ENCODE results near the gene ZNF662. TPM values are rescaled to one million over a fixed set of nuclear protein-coding genes. Genes with fewer than 3 reads are reported as not detected.

The ZNF662 gene
- total and polyA plus RNA-seq, 2 donors (not counting 1 experiment from before 2014, with no cell fraction given) = 1.2 to 5.6 TPM

DNA sequence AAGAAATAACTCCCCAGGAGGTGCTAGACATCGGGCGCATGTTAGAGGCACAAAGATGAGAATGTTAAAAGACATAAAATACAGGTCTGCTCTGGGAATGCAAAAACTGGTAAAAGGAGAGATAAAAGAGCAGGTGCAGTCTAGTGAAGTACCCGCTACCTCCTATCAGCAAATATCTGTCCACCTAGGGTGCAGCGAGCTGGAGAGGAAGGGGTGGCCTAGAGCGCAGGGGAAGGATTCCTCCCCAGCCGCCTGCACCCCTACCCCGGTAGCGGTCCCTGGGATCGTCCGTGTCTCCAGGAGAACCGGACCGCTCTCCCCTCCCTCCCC, 237 bp upstream of the ZNF662 start:
- Histone ChIP-seq H3K79me2 (ENCODE audit: control insufficient read depth, insufficient read depth, low read length) (no peaks in the 10 kb centered on the region), H3K36me3 (ENCODE audit: control insufficient read depth, insufficient read depth, low read length) (no peaks in the 10 kb centered on the region), H3K4me3 (replicated peaks in 1 of 4; ENCODE audit: control extremely low read depth in 1 of 4, insufficient read depth in 1 of 4, low read depth in 3 of 4, low read length in 4 of 4) (peak overlapping the region in 3 of 4 experiments; percentile 6 to 62 (median 55)), H2AFZ (ENCODE audit: low read length) (no peak overlapping the region), H3K27me3 (ENCODE audit: control insufficient read depth, insufficient read depth, low read length) (peaks cover 17% of the 10 kb centered on the region), H3K9me3 (ENCODE audit: control insufficient read depth, insufficient read depth, low read depth, low read length) (no peaks in the 10 kb centered on the region), H3K27ac (ENCODE audit: insufficient read depth, low read length) (no peak overlapping the region), H3K4me1 (ENCODE audit: control insufficient read depth, extremely low read depth, insufficient read depth, low read length) (no peaks in the 10 kb centered on the region), H3K9ac (ENCODE audit: insufficient read depth, low read length) (no peak overlapping the region), H3K4me2 (ENCODE audit: extremely low read depth, insufficient read depth, low read length) (no peak overlapping the region), H4K20me1 (ENCODE audit: control insufficient read depth, extremely low read depth, insufficient read depth, low read length) (no peaks in the 10 kb centered on the region)
- TF ChIP-seq, protein P1, sequence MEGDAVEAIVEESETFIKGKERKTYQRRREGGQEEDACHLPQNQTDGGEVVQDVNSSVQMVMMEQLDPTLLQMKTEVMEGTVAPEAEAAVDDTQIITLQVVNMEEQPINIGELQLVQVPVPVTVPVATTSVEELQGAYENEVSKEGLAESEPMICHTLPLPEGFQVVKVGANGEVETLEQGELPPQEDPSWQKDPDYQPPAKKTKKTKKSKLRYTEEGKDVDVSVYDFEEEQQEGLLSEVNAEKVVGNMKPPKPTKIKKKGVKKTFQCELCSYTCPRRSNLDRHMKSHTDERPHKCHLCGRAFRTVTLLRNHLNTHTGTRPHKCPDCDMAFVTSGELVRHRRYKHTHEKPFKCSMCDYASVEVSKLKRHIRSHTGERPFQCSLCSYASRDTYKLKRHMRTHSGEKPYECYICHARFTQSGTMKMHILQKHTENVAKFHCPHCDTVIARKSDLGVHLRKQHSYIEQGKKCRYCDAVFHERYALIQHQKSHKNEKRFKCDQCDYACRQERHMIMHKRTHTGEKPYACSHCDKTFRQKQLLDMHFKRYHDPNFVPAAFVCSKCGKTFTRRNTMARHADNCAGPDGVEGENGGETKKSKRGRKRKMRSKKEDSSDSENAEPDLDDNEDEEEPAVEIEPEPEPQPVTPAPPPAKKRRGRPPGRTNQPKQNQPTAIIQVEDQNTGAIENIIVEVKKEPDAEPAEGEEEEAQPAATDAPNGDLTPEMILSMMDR (conservative IDR thresholded peaks at IDR 0.05 in 1 of 2, IDR thresholded peaks at IDR 0.05 in 1 of 2; ENCODE audit: low read depth in 1 of 2, low read length in 2 of 2) = no peak
- TF ChIP-seq EZH2 (IDR thresholded peaks at IDR 0.05; ENCODE audit: low read length, missing control alignments) = no peak
- DNase-seq (ENCODE audit: low read depth in 2 of 2) = peak in 1 of 2 donors; percentile 4

DNA sequence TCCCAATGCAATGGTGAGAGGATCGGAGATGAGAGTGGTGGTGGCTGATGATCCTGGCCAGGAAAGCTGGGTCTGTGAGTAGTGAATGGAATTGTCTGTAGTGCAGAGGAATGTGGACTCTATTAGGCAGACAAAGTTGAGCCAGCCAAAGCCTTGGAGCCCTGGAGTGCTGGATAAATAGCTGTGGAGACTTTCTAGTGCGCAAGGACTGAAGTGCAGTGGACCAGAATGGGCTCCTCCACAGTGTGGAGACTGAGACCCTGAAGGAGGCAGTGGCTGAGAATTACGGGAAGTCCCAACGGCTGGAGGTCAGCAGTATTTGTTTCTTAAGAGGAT, 874 bp downstream of the ZNF662 start:
- no peak for TF ChIP-seq EZH2 (IDR thresholded peaks at IDR 0.05; ENCODE audit: low read length, missing control alignments)
- TF ChIP-seq, protein P1 (conservative IDR thresholded peaks at IDR 0.05 in 1 of 2, IDR thresholded peaks at IDR 0.05 in 1 of 2; ENCODE audit: low read depth in 1 of 2, low read length in 2 of 2) = no peak
- peak overlapping the region; percentile 21 for H2AFZ ChIP-seq (ENCODE audit: low read length)
- H3K9ac ChIP-seq (ENCODE audit: insufficient read depth, low read length) = no peak overlapping the region
- H4K20me1 ChIP-seq (ENCODE audit: control insufficient read depth, extremely low read depth, insufficient read depth, low read length) = no peaks in the 10 kb centered on the region
- H3K4me1 ChIP-seq (ENCODE audit: control insufficient read depth, extremely low read depth, insufficient read depth, low read length) = no peaks in the 10 kb centered on the region
- H3K4me2 ChIP-seq (ENCODE audit: extremely low read depth, insufficient read depth, low read length) = peak overlapping the region; percentile 42
- H3K36me3 ChIP-seq (ENCODE audit: control insufficient read depth, insufficient read depth, low read length) = no peaks in the 10 kb centered on the region
- H3K27me3 ChIP-seq (ENCODE audit: control insufficient read depth, insufficient read depth, low read length) = peaks cover 17% of the 10 kb centered on the region
- H3K4me3 ChIP-seq (replicated peaks in 1 of 4; ENCODE audit: control extremely low read depth in 1 of 4, insufficient read depth in 1 of 4, low read depth in 3 of 4, low read length in 4 of 4) = peak overlapping the region in 3 of 4 experiments; percentile 28 to 62 (median 55)
- H3K9me3 ChIP-seq (ENCODE audit: control insufficient read depth, insufficient read depth, low read depth, low read length) = no peaks in the 10 kb centered on the region
- H3K27ac ChIP-seq (ENCODE audit: insufficient read depth, low read length) = no peak overlapping the region
- no peak for DNase-seq (ENCODE audit: low read depth in 2 of 2)
- no peaks in the 10 kb centered on the region for H3K79me2 ChIP-seq (ENCODE audit: control insufficient read depth, insufficient read depth, low read length)

GRCh38 chr3:42908675-42909074, 2.7 kb downstream of the ZNF662 start:
- Histone ChIP-seq H3K9me3 (ENCODE audit: control insufficient read depth, insufficient read depth, low read depth, low read length) (no peaks in the 10 kb centered on the region), H3K4me2 (ENCODE audit: extremely low read depth, insufficient read depth, low read length) (no peak overlapping the region), H2AFZ (ENCODE audit: low read length) (no peak overlapping the region), H3K27ac (ENCODE audit: insufficient read depth, low read length) (no peak overlapping the region), H3K9ac (ENCODE audit: insufficient read depth, low read length) (no peak overlapping the region), H4K20me1 (ENCODE audit: control insufficient read depth, extremely low read depth, insufficient read depth, low read length) (no peaks in the 10 kb centered on the region), H3K4me1 (ENCODE audit: control insufficient read depth, extremely low read depth, insufficient read depth, low read length) (no peaks in the 10 kb centered on the region), H3K79me2 (ENCODE audit: control insufficient read depth, insufficient read depth, low read length) (no peaks in the 10 kb centered on the region), H3K4me3 (replicated peaks in 1 of 4; ENCODE audit: control extremely low read depth in 1 of 4, insufficient read depth in 1 of 4, low read depth in 3 of 4, low read length in 4 of 4) (no peak overlapping the region), H3K27me3 (ENCODE audit: control insufficient read depth, insufficient read depth, low read length) (peaks cover 15% of the 10 kb centered on the region), H3K36me3 (ENCODE audit: control insufficient read depth, insufficient read depth, low read length) (no peaks in the 10 kb centered on the region)
- TF ChIP-seq, protein P1 (conservative IDR thresholded peaks at IDR 0.05 in 1 of 2, IDR thresholded peaks at IDR 0.05 in 1 of 2; ENCODE audit: low read depth in 1 of 2, low read length in 2 of 2) = no peak
- TF ChIP-seq EZH2 (IDR thresholded peaks at IDR 0.05; ENCODE audit: low read length, missing control alignments) = no peak
- no peak for DNase-seq (ENCODE audit: low read depth in 2 of 2)

Measured in fibroblast of lung (primary cell).